HG03571 (cell line): ENCODE data around the gene PGBD5.

ENCODE experiments used
- ATAC-seq: cut with Tn5 transposase; IDR thresholded peaks from one replicate; pipeline ENCODE4 v1.9.1; 2021; ENCODE audit not compliant: unreplicated experiment

The PGBD5 gene

DNA sequence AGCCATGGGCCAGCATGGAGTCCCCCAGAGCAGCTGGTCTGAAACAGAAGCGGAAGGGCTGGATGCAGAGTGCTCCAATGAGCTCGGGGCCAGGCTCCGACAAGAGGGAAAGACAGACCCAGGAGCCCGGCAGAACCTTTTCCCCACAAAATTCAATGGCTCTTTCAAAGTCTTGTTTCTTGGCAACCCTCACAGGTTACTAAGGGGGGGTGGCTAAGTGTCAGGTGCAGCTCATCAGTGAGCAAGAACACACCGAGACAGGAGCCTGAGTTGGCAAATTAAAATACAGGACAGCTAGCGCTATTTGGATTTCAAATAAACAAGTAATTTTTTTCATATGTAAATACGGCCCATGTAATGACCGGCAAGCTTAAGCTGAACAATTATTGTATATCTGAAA is 27.3 kb downstream of the PGBD5 start:
- ATAC-seq, result no peak

DNA sequence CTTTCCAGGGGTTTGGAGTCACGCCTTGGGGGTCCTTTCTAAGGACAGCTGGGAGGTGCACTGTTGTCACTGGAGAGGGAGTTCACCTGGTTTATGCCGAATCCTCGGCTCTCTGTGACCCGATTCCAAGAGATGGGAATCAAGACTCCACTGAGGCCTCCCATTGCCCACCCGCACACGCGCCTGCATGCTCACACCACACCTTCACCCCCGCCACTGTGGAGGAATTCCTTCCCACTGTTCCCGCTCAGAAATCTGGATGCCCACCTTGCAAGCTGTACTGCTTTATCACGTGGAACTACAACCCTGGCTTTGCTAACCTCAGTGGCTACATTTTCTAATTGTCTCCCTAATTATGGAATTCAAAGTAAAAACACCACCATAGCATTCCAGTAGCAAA is 29.2 kb downstream of the PGBD5 start:
- no peak for ATAC-seq

DNA sequence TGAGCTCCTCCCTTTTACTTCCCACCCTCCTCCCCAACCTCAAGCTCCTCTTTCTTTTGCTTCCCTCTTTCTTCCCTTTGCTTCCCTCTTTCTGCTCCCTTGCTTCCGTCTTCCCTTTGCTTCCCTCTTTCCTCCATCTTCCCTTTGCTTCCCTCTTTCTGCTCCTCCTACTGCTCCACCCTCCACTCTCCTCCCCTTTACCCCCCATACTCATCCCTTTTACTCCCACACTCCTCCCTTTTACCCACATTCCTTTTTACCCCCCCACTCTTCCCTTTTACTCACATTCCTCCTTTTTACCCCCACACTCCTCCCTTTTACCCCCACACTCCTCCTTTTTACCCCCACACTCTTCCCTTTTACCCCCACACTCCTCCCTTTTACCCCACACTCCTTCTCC is 30.2 kb downstream of the PGBD5 start:
- no peak for ATAC-seq

DNA sequence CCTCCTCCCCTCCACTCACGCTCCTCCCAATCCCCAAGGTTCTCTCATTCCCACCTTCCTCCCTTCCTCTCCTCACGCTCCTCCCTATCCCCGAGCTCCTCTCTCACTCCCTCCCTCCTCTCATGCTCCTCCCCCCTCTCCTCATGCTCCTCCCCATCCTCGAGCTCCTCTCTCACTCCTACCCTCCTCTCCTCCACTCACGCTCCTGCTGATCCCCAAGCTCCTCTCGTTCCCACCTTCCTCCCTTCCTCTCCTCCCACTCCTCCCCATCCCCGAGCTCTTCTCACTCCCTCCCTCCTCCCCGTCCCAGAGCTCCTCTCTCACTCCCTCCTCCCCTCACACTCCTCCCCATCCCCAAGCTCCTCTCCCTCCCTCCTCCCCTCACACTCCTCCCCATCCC is 31.4 kb downstream of the PGBD5 start:
- no peak for ATAC-seq

DNA sequence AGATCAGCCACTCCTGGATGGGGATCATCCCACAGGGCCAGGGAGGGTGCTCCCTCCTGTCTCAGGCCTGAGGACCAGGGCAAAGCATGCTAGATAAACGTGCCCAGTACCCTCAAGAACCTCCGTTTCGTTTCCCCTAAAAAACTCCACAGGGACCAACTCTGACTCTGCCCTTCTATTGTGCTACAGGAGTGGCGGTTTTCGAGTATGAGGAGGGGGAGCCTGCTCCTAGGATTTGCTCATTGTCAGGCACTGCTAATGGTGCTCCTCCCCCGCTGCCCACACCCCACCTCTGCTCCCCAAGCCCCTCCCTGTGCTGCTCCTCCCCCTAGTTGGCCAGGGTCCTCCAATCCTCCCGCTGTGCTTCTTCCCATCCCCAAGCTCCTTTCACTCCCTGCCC is 32.0 kb downstream of the PGBD5 start:
- no peak for ATAC-seq

DNA sequence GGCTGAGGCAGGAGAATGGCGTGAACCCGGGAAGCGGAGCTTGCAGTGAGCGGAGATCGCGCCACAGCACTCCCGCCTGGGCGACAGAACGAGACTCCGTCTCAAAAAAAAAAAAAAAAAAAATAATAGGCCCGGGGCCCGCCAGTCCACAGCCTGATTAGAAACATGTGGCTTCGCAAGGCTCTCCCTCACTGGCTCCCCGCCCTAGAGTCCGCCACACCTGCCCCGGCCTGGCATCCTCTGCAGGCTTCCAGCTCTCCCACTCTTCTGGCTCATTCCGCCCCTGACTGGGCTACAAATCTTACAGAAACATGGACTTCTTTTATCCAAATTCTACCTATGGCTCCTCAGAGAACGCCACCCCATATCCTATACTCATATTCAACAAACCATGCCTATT is 32.4 kb downstream of the PGBD5 start:
- ATAC-seq, result no peak

DNA sequence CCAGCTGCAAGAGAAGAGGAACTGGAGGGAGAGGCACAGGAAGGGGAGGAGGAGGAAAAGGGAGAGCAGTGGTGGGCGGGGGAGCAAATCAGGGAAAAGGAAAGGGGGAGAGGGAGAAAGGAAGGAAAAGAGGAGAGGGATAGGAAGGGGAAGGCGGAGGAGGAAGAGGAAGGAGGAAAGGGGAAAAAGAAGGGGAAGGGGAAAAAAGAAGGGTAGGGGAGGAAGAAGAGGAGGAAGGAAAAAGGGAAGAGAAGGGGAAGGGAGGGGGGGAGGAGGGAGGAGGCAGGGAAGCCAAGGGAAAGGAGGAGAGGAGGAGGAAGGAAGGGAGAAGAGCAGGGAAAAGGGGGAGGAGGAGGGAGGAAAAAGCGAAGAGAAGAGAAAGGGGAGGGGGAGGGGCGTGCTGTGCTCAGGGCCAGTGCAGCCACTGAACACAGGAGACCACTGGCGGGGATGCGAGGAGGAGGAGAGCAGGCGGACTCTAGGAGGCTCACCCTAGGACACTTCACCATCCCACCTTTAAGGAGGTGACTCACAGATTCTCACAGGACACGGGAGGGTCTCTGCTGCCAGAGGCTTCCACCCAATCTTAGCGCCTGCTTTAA is 33.1 kb downstream of the PGBD5 start:
- ATAC-seq, result no peak

DNA sequence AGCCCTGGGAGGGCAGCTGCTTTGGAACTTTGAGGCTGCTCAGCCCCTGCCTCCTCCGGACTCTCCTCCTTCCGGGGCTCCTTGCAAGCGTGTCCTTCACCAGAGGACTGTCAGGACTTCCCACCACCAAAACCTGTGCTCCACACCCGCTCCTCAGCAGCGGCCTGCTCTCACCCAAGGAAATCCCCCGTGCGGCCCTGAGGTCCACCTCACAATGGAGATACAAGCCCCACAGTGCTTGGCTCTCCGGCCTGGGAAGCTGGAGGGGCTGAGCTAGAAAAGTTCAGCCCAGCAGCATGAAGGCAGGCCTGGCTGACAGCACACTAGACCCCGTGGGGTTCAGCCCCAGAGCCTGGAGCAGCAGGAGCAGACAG is 33.6 kb downstream of the PGBD5 start:
- no peak for ATAC-seq

DNA sequence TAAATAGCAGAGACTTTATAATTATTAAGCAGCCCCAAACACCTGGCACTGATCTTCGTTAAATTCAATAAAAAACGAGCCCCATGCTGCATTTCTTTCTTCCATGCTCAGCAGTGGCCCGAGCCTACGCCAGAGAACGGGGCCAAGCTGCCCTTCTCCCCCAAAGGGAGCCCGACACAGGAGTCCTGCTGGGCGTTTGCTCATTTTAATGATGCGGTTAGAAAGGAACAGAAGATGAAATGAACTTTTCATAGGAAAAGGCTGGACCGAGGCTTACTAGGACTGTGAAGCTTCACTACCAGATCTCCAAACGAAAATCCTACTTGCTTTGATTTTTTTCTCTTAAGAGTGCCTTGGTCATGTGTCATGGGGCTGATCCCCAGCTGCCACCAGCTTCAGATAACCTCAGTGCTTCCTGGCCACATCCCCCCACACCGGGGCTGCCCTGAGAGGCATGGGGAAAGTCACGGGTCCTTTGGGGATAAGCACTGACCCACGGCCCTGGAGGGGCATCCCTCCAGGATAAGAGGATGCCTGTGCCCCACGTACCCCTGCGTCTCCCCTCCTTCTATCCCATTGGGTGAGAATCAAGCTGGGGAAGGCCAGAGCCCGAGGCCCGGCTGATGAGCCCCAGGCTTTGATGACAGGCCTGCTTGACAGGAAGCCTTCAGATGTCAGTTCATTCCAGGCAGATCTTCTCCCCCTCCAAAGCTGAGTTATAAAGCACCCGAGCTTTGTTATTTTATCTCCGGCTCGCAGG is 34.2 kb downstream of the PGBD5 start:
- ATAC-seq, result no peak

DNA sequence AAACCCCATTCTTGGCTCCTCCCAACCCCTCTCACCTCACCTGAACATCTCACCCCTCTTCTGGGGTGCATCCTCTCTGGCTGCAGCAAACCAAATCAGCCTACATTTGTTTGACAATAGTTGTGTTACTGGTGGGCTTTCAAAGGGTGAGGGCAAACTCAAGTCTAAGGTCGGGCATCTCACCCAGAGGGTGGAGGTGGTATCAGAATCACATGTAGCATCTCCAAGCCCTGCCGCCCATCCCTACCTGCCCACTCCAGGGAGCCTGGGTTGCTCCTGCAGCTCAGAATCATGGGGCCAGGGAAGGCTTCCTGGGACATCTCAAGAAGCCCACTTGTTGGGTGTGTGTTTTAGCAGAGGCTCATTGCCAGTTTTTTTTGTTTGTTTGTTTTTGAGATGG is 35.8 kb downstream of the PGBD5 start:
- ATAC-seq, result no peak

DNA sequence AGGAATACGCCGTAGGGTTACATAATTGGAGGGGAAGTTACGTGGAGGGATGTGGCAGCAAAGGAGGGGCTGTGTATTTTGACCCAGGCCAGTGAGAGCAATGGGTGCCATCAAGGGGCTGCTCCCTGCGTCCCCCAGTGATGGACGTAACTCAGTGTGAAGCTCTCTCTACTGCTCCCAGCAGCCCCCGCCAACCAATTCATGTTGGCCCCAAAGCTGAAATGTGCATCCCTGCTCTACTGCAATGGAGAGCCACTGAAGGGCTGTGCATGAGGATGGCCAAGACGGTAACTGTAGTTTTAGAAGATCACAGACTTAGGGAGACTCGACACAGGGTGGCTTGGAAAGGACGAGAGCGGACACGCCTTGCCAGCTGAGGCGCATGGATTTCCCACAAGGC is 38.3 kb downstream of the PGBD5 start:
- no peak for ATAC-seq

DNA sequence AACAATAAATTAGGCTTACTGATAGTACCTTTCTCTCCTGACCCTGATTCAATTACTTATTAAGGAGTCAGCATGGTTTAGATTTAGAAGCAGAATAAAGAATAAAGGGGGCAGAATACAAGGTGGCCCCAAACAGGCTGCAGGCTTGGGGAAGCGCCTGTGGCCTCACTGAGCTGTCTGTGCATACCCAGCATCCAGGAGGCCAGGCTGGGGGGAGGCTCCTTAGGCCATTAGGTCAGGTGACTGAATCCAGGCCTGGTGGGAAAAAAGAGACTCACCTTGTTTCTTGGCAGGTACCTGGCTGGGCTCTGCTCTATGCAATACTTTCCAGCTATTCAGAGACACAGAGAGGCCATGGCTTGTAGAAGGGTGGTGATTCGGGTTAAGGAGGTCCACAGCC is 38.8 kb downstream of the PGBD5 start:
- ATAC-seq, result no peak

DNA sequence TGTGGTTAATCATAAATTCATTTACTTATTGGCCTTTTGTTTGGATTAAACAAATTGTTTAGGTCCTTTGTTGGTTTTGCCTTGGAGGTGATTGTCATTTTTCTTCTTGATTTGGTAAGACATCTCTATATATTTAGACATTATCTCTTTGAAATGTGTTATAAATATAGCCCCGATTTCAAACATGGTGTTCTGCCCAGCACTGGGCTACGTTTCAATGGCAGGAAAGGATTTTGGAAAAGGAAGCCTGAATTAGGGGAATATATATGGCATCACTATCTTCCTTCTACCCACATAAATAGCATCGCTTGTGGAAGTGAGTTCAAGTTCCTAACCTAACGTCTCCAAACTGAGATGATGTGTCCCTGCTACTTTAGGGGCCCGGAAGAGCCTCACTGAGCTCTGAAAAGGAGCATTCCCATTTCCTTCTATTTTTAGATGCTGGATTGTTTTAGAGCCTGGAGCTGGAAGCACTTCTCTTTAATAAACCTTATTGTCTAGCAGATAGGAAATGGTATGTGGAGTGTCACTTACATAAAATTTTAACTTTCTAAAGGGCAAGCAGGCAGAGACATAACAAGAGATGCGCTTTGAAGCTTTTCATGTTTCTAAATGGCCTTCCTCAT is 39.4 kb downstream of the PGBD5 start:
- ATAC-seq, result no peak

DNA sequence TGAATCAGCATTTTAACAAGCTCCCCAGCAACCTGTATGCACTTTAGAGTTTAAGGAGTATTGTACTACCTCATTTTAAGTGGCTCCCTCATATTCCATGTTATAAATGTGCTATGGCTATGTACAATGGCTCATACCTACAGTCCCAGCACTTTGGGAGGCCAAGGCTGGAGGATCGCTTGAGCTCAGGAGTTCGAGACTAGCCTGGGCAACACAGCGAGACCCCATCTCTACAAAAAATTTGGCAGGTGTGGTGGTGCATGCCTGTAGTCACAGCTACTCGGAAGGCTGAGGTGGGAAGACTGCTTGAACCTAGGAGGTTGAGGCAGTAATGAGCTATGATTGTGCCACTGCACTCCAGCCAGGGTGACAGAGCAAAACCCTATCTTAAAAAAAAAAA is 40.2 kb downstream of the PGBD5 start:
- no peak for ATAC-seq

DNA sequence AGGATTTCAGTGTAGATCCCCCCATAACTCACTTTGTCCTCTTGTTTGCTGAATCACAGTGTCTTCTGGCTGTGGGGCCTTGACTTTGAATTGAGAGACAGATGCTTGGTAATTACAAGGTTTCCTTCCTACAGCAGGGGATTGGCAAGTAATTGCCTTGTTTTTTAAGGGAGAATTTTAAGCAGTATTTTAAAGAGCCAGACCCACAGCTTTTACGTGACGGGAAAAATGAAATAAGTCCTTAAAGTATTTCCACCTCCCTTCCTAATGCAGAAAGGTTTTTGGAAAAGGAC is 41.0 kb downstream of the PGBD5 start:
- ATAC-seq, result no peak

DNA sequence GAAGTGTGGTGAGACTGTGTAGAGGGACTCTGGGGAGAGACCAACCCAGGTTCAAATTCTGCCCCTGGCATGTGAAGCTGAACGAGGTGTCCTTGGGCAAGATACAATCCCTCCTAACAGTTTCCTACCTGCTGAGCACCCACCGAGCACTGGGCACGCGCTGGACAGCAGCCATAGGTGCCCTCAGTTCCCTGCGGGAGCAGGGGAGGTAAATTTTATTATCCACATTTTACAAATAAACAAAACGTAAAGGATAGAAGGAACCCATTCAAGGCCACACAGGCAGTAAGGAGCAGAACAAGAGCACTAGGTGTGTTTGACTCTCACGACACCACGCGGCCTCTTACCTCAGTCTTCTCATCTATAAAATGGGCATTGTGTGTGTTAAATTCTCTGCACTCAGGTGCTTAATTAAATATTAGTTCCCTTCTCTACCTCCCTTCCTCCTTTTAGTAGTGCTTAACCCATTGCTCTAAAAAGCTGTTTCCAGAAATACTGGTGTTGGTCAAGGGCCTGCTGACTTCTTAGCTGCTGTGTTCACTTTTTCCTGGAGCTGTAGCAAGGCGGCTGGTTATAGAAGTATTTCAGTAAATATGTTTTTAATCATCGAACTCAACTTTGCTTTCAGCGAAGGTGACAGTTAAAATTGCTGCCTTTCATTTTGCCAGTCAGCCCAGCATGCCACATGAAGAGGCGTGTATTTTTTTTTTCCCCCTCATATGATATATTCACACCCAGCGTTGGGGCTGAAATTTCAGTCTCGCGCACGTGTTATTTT is 41.6 kb downstream of the PGBD5 start:
- ATAC-seq, result no peak

DNA sequence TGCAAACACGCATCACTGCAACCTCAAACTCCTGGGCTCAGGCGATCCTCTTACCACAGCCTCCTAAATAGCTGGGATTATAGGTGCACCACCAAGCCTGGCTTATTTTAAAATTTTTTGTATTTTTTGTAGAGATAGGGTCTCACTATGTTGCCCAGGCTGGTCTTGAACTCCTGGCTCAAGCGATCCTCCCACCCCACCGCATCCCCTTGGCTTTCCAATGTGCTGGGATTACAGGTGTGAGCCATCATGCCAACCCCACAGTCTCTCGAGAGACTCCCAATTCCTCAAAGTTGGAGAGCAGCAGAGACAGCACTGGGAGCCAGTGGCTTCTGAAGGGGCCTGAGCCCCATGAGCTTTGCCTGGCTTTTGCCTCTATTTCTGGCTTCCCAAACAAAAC is 42.7 kb downstream of the PGBD5 start:
- no peak for ATAC-seq

DNA sequence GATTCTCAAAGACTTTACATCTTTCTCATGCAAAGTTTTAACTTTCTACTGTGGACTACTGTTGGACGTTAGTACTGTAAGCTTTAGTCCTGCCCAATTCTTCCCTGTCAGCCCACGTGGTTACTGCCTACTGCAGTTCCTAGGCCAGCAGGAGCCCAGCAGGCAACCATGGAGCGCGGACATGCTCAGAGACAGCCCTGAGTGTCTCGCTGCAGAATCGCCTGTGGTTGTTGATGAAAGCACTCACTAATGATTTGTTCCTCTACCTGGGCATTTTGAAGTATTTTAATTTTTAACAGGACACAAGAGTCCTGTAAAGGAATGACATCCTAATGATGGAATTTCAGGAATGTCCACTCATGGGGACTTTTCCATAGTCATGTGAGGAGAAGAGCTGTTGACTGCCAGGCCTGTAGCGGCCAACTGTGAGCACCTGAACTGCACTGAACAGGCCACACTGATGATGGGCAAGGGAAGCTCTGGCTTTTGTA is 44.1 kb downstream of the PGBD5 start:
- no peak for ATAC-seq

DNA sequence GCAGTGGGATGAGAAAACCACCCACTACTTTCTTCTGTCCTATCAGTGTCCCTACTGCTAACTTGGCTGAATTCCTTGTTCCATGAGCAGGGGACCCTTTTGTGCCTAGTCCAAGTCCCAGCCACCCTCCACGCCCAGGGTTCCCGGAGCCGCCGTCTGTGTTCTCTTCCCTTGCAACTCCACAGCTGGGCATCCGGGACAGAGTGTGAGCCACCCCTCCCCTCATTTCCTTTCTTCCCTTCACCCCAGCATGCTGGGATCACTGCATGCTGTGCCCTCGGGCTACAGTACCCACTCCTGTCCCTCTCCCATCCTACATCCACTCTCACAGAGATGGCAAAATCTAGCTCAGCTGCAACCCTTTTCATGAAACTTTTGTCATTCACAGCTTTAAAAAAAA is 44.5 kb downstream of the PGBD5 start:
- ATAC-seq, result no peak

DNA sequence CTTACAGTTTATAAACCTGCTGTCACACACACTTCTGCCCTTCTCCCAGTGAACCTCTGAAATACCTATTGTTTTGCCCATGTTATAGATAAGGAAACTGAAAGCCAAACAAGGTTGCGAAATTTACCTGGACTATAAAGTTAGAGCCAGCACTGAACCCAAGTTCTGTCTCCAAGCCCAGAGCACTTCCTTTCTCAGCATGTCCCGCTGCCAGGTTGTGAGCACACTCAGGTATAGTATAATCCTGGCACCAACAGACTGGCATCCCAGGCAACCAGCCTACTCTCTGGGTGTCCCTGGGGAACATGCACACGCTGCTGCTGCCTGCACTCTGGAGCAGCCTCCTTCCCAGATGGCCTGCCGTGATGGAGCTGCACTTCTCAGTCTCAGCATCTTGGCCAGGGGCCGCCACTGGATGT is 45.1 kb downstream of the PGBD5 start:
- ATAC-seq, result no peak

DNA sequence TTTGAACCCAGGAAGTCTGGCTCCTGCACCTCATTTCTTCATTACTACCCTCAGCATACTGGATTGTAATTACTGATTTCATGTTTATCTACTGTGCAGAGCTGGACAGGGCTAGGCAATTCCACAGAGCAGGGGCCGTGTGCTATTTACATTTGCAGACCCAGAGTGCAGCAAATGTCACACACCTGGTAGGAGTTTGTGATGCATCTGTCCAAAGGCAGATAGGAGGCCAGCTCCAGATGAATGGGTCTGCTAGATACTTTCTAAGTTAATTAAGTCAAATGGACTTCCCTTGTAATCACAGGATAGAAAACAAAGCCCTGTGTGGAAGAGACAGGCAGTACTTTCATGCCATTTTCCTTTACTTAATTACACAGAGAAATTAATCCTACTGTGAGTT is 46.2 kb downstream of the PGBD5 start:
- ATAC-seq, result no peak

DNA sequence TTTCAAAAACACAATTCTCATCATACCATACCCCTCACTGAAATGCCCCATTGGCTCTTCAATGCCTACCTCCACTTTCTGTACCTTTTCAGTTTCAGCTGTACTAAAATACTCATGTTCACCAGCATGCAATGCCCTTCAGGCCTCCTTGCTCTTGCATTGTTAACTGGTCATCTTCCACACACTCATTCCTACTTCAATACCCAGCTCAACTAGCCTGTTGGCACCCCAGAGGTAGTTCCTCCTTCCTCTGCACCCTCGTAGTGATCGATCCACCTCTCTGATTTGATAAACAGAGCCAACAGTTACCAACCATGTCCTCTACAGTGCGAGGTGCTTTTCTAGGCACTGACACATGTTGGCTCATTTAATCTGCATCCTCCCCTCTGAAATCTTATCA is 46.7 kb downstream of the PGBD5 start:
- ATAC-seq, result no peak
